Measurements from ENCODE around the gene TLX2. TPM values are rescaled to one million over a fixed set of nuclear protein-coding genes. Genes with fewer than 3 reads are reported as not detected.

The TLX2 gene
- total RNA-seq, 1 experiment from 2014 or later: 3.1 TPM

DNA sequence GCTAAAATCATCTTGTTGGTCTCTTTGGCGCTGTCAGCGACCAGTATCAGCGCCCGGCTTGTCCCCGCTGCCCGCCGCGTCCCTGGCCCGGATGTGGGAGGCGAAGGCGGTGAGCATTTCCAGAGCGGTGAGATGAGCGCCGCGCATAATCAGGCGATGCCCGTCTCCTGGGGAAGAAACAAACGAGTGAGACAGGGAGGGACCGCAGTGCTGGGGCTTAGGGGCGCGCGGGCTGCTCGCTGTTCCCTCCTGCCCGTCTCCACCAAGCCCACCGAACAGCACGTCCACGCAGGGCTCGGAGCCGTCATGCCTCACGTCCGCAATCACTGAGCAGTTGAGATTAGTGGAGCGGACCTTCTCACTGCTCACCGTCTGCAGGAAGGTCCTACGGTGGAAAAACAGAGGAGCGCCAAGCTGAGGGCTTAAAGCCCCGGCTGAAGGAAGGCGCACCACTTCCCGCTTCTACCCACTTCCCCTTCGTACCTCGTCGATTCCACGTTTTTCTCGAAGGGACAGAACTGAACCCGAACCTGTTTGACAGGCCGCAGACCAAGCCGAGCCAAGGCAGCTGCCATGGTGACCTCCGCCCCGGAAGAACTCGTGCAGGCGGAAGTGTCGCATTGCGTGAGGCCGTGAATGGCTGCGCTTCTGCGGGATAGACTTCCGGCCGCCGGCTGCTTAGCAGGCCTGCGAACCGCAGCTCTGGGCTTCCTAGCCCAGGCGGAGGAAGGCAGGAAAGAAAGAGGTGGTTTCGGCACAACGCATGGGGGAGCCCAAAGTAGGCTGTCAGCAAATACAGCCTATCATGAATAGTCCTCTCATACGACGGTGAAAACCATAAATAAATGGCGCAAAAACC is 41.9 kb upstream of the TLX2 start, which contains the start of gene MRPL53:
TSS of gene MRPL53 (minus strand) at position 595 of the 859 bp plus-strand sequence. CDS start at position 575, 20 bp downstream.
- Histone ChIP-seq H2AFZ (ENCODE audit: low read length) (peak within 1 kb of the TSS; percentile 89), H3K27ac (ENCODE audit: low read length) (peak within 1 kb of the TSS; percentile 80), H3K79me2 (ENCODE audit: low read length) (peaks cover 9% of the 10 kb centered on the region), H3K9me3 (ENCODE audit: low read length) (no peaks in the 10 kb centered on the region), H3K4me3 (ENCODE audit: low read length) (peak within 1 kb of the TSS; percentile 79), H3K9me2 (replicated peaks; ENCODE audit: low read length) (no peaks in the 10 kb centered on the region), H3F3A (ENCODE audit: low read length, unreplicated experiment) (peaks cover 10% of the 10 kb centered on the region), H3K9ac (ENCODE audit: low read length) (peak within 1 kb of the TSS; percentile 84), H3K27me3 (ENCODE audit: low read length) (no peaks in the 10 kb centered on the region), H3K4me1 (ENCODE audit: insufficient read depth, low read length) (peaks cover 14% of the 10 kb centered on the region), H3K36me3 (ENCODE audit: low read depth, low read length) (peaks cover 8% of the 10 kb centered on the region), H4K20me1 (ENCODE audit: low read length) (no peaks in the 10 kb centered on the region), H3K4me2 (ENCODE audit: low read length) (peak within 1 kb of the TSS; percentile 82)
- ATAC-seq: peak; percentile 88
- BruUV-seq (replicated peaks): TSS peak; percentile 89
- POLR2A ChIA-PET (ENCODE audit: unreplicated experiment): no interaction called here
- intact Hi-C loops (cut with micrococcal nuclease): no loop called here
- DNase-seq: peak; percentile 94
- CTCF ChIA-PET: no interaction called here
- TF ChIP-seq EZH2 (IDR thresholded peaks at IDR 0.05; ENCODE audit: low read length, unreplicated experiment): no peak
- TF ChIP-seq, protein P1, sequence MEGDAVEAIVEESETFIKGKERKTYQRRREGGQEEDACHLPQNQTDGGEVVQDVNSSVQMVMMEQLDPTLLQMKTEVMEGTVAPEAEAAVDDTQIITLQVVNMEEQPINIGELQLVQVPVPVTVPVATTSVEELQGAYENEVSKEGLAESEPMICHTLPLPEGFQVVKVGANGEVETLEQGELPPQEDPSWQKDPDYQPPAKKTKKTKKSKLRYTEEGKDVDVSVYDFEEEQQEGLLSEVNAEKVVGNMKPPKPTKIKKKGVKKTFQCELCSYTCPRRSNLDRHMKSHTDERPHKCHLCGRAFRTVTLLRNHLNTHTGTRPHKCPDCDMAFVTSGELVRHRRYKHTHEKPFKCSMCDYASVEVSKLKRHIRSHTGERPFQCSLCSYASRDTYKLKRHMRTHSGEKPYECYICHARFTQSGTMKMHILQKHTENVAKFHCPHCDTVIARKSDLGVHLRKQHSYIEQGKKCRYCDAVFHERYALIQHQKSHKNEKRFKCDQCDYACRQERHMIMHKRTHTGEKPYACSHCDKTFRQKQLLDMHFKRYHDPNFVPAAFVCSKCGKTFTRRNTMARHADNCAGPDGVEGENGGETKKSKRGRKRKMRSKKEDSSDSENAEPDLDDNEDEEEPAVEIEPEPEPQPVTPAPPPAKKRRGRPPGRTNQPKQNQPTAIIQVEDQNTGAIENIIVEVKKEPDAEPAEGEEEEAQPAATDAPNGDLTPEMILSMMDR (conservative IDR thresholded peaks at IDR 0.05; ENCODE audit: low read depth, low read length): no peak
- TF ChIP-seq EZH2phosphoT487 (IDR thresholded peaks at IDR 0.05; ENCODE audit: borderline replicate concordance, low read length): no peak

DNA sequence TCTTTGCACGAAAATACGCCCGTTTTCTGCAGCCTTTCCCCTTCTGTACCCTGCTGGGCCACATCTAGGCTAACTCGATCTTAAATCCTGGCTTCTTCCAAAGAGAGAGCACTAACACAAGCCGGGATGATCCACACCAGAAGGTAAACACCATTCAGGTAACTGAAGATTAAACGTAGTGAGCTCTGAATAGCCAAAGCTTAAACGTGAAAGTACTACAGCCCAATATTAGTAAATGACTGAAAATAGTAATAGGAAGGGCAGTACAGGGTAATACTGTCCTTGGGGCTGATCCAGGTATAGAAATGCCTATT is 41.3 kb upstream of the TLX2 start:
- BruUV-seq (replicated peaks): TSS peak; percentile 92
- POLR2A ChIA-PET (ENCODE audit: unreplicated experiment): no interaction called here
- no peak for DNase-seq
- ATAC-seq: peak; percentile 9
- Histone ChIP-seq H3K9me2 (replicated peaks; ENCODE audit: low read length) (no peaks in the 10 kb centered on the region), H3K4me2 (ENCODE audit: low read length) (peak overlapping the region; percentile 82), H4K20me1 (ENCODE audit: low read length) (no peaks in the 10 kb centered on the region), H3K79me2 (ENCODE audit: low read length) (peaks cover 9% of the 10 kb centered on the region), H3K4me3 (ENCODE audit: low read length) (peak overlapping the region; percentile 79), H2AFZ (ENCODE audit: low read length) (peak overlapping the region; percentile 89), H3K9ac (ENCODE audit: low read length) (peak overlapping the region; percentile 84), H3K36me3 (ENCODE audit: low read depth, low read length) (peaks cover 11% of the 10 kb centered on the region), H3F3A (ENCODE audit: low read length, unreplicated experiment) (peaks cover 10% of the 10 kb centered on the region), H3K27me3 (ENCODE audit: low read length) (no peaks in the 10 kb centered on the region), H3K27ac (ENCODE audit: low read length) (peak overlapping the region; percentile 80), H3K9me3 (ENCODE audit: low read length) (no peaks in the 10 kb centered on the region), H3K4me1 (ENCODE audit: insufficient read depth, low read length) (peaks cover 14% of the 10 kb centered on the region)
- CTCF ChIA-PET: no interaction called here
- intact Hi-C loops (cut with micrococcal nuclease): no loop called here
- TF ChIP-seq EZH2phosphoT487 (IDR thresholded peaks at IDR 0.05; ENCODE audit: borderline replicate concordance, low read length) (no peak), EZH2 (IDR thresholded peaks at IDR 0.05; ENCODE audit: low read length, unreplicated experiment) (no peak)
- TF ChIP-seq, protein P1 (conservative IDR thresholded peaks at IDR 0.05; ENCODE audit: low read depth, low read length): no peak

DNA sequence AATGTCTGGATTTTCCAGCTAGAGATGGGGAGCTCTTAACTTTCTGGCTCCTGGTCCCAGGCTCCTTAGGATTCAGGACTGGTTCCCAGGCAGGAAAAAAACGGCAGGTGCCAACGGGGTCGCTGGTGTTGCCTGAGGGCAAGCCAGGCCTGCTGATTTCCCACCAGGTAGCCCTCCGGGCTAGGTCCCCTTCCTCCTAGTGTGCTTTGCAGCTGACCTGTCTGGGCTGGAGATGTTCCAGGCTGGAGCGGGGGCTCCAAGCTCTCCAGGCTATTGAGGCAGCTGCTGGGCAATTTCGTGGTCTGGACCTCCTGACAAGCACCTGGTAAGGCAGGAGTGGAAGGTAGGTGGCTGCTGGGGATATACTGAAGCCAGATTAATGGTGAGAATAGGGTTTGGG is 39.8 kb upstream of the TLX2 start:
- H3K4me2 ChIP-seq (ENCODE audit: low read length): no peak overlapping the region
- no peaks in the 10 kb centered on the region for H3K9me3 ChIP-seq (ENCODE audit: low read length)
- H2AFZ ChIP-seq (ENCODE audit: low read length): no peak overlapping the region
- H3K79me2 ChIP-seq (ENCODE audit: low read length): peaks cover 13% of the 10 kb centered on the region
- ChIA-PET CTCF (interaction anchor here (0.7 kb wide), 1 partner anchor 40 kb away, joined by 7 read pairs; no protein-coding TSS in a partner anchor), POLR2A (ENCODE audit: unreplicated experiment) (interaction anchor here (0.6 kb wide), 1 partner anchor 34 kb away, joined by 19 read pairs; no protein-coding TSS in a partner anchor)
- no peaks in the 10 kb centered on the region for H3K27me3 ChIP-seq (ENCODE audit: low read length)
- ATAC-seq (no peak), DNase-seq (no peak)
- BruUV-seq (replicated peaks): no TSS peak
- no peak overlapping the region for H3K9ac ChIP-seq (ENCODE audit: low read length)
- H3K4me1 ChIP-seq (ENCODE audit: insufficient read depth, low read length): peaks cover 14% of the 10 kb centered on the region
- TF ChIP-seq, protein P1 (conservative IDR thresholded peaks at IDR 0.05; ENCODE audit: low read depth, low read length): no peak
- TF ChIP-seq EZH2phosphoT487 (IDR thresholded peaks at IDR 0.05; ENCODE audit: borderline replicate concordance, low read length) (no peak), EZH2 (IDR thresholded peaks at IDR 0.05; ENCODE audit: low read length, unreplicated experiment) (no peak)
- peaks cover 13% of the 10 kb centered on the region for H3K36me3 ChIP-seq (ENCODE audit: low read depth, low read length)
- H3F3A ChIP-seq (ENCODE audit: low read length, unreplicated experiment): peaks cover 10% of the 10 kb centered on the region
- no peaks in the 10 kb centered on the region for H4K20me1 ChIP-seq (ENCODE audit: low read length)
- no peak overlapping the region for H3K4me3 ChIP-seq (ENCODE audit: low read length)
- intact Hi-C loops (cut with micrococcal nuclease): no loop called here
- no peak overlapping the region for H3K27ac ChIP-seq (ENCODE audit: low read length)
- no peaks in the 10 kb centered on the region for H3K9me2 ChIP-seq (replicated peaks; ENCODE audit: low read length)
